GM21423 (cell line): ENCODE measurements around the gene SLC47A1.

Source experiments
- ATAC-seq: cut with Tn5 transposase; IDR thresholded peaks from one replicate; pipeline ENCODE4 v1.9.1; 2021; ENCODE audit warnings: mild to moderate bottlenecking, moderate library complexity; ENCODE audit not compliant: unreplicated experiment

The SLC47A1 gene

DNA sequence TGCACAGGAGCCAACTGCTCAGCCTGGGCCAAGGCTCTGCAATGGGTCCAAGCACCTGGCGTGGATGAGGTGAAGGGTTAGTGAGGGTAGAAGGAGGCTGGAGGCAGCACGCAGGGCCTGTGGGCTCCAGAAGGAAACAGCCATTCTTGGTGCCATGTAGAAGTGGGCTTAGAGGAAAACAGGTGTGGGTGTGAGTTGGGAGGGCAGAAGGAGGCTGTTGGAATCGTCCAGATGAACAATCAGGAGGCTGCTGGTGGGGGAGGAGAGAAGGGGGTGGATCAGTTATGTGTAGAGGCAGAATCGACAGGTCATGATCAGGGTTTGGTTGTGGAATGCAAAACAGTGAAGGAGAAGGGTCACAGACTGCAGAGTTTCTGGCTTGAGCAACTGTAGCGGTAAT lies 63.2 kb downstream of the SLC47A1 start:
- no peak for ATAC-seq

DNA sequence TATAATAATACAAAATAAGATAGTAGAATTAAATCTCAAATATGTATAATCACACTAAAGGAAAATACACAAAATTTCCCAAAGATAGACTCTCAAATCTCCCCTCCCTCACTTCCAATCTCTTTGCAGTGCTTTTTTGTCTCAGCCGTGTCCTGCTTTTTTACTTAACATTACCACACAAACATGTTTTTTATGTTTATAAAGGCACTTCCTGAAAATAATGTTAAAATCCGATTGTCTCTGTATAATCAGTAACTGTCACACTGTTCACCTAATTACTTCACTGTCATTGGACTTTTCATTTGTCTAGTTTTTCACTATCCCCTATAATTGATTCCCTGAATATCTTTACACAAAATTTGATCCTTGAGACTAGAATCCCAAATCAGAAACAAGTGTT lies 76.7 kb downstream of the SLC47A1 start:
- no peak for ATAC-seq

DNA sequence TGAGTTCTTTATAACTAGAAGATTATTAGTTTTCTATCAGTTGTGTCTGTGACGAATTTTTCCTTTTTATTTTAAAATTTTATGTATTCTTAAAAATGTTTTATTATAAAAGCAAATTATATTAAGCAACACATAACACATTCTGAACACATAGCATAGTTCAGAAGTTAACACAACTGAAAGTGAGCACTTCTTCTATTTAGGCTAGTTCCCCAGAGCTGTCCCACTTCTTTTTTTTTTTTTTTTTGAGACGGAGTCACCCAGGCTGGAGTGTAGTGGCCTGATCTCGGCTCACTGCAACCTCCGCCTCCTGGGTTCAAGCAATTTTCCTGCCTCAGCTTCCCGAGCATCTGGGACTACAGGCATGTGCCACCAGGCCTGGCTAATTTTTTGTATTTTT lies 77.2 kb downstream of the SLC47A1 start:
- ATAC-seq, result no peak

DNA sequence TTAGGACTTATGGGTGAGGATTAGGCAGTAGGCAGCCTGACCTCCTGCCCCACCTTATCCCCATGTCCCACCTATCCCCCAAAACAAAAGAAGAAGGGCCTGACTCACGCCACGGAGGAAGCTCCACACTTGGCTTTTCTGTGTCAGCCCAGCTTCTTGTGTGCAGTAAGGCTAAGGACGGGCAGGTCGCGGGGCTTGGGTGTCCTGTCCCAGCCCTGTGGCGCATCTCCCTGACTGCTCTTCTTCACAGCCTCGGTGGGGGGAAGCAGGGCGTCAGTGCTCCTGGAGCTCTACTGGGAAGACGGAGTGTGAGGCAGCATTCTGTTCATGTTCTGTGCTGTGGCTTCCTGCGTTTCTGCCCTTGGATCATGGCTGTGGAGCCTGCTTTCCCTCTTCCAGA lies 80.3 kb downstream of the SLC47A1 start:
- no peak for ATAC-seq

DNA sequence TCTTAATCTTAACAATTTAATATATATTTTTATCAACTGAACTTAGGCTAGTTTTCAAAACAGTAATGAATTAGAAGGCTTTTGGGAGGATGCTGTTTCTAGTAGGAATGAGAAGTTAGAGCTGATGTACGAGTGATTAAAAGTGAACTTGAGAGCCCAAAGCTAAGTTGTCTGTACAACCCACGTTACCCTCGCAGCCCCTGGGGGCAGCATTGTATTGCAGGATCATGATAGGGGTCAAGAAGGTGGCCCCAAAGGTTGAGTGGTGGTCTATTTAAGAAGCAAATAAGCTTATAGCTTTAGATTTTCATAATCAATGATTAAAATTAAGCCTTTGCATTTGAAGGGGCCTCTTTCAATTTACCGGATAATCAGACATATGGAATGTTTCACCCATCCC lies 81.2 kb downstream of the SLC47A1 start:
- ATAC-seq, result no peak

DNA sequence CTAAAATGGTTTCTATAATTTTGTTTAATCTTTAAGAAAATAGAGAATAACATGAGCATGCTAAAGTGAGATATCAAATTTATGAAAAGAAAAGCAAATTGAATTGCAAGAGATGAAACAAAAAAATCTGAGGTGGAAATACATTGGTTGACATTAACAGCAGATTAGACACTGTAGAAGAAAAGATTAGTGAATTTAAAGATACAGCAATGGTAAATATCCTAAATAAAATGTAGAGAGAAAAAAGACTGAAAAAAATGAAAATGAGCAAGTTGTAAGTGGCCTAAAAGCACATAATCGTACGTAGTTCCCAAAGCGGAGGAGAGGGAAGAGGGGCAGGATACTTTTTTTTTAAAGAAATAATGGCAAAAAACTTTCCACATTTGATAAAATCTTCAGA lies 84.4 kb downstream of the SLC47A1 start:
- ATAC-seq, result no peak

DNA sequence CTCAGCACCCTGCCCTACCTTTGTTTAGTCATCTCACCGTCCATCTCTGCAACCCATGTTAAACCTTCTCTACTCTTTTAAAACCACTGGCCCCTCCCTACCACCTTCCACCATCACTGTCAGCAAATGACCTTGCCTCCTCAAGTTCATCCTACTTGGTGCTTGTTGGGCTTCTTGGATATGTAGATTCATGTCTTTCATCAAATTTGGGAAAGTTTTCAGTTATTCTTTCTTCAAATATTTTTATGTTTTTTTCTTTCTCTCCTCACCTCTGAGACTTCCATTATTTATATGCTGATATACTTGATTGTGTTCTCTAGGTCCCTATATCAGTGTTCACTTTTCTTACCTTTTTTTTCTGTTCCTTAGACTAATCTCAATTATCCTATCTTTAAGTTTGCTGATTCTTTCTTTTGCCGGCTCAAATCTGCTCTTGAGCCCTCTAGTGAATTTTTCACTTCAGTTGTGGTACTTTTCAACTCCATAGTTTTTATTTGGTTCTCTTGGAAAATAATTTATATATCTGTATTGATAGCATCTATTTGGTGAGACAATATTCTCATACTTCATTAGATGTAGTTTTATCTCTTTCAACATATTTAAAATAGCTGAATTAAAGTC lies 86.2 kb downstream of the SLC47A1 start:
- ATAC-seq, result no peak

DNA sequence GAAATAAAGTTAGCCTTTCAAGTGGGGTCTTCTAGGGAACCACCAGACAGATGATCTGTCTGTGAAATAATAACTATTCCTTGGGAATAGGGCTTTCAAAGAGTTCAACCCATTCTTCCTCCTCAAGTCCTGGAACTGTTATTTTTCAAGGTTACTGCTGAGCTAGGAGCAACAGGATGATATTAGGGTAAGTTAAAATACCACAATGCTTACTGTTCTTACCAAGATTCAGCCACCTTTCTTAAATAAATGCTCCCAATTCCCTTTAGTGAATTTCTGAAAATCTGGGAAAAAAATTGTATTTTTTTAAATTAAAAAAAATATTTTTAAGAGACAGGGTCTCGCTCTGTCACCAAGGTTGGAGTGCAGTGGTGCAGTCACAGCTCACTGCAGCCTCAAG lies 88.0 kb downstream of the SLC47A1 start:
- no peak for ATAC-seq

DNA sequence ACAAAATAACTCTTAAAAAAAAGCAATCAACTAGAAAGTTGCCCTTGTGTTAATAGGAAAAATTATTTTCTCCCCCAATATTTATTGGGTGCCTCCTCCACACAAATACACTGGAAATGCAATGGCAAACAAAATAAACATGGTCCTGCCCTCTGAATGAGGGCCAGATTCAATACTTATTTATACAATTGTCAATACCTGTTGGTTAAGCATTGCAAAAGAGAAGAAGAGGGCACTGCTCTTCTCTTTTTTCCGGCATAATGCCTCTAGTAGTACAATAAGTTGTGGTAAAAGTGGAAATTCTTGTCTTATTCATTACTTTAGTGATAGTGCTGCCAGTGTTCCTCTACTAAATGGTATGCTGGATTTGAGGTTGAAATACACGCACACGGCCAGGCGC lies 92.4 kb downstream of the SLC47A1 start:
- ATAC-seq, result no peak
